HG03460 (cell line): ENCODE data around the gene BNC2.
"Not testable (repeated sequence)": the region's sequence is repeated elsewhere in the genome, so short reads cannot be mapped to it uniquely, and the experiment has no call there.

Experiments used
- ATAC-seq: cut with Tn5 transposase; IDR thresholded peaks from one replicate; pipeline ENCODE4 v1.9.1; 2021; ENCODE audit not compliant: unreplicated experiment

Gene BNC2

DNA sequence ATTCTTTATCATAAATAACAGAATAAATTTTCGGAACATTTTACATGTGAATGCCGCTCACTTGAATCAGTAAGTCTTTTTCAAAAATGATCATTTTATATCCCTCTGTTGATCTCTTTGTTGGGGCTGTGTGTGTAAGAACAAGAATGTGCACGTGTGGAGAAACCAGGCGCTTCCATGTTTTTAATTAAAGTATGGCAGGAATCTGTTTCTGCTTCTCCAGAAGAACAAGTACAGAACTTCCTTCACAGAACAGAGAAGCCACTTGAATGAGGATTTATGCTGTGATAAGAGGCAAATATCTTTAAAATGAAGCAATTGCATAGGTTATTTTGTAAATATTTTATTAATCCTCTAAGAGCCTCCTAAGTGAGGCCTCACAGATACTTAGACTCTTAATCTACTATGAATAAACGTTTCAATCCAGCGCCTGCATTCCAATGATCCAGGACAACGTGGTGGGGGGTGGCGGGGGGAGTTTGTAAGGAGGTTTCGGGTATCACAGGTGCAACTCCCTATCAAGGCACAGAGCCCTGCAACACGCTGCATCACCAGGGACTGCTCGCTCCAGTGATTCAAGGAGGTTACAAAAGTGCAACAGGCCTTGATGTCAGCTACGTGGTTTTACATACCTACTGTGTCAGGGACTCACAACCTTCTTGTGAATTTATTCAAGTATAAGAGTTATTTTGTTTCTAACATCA is 409.2 kb downstream of the BNC2 start:
- no peak for ATAC-seq

DNA sequence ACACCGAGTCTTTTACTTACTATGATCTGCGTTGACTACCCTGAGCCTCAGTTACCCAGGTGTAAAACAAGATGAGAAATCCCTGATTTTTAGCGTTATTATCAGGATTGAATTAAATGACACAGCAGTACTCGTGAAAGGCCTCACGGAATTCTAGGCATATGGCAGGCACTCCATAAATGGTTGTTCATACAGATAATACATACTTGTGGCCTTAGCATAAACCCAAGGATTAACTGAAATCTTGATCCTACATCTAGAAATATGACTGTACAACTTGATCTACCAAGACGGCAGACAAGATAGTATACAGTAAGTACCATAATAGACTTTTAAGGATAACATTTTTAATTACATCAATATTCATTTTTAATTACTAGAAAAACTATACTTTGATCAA is 409.8 kb downstream of the BNC2 start:
- ATAC-seq: no peak

DNA sequence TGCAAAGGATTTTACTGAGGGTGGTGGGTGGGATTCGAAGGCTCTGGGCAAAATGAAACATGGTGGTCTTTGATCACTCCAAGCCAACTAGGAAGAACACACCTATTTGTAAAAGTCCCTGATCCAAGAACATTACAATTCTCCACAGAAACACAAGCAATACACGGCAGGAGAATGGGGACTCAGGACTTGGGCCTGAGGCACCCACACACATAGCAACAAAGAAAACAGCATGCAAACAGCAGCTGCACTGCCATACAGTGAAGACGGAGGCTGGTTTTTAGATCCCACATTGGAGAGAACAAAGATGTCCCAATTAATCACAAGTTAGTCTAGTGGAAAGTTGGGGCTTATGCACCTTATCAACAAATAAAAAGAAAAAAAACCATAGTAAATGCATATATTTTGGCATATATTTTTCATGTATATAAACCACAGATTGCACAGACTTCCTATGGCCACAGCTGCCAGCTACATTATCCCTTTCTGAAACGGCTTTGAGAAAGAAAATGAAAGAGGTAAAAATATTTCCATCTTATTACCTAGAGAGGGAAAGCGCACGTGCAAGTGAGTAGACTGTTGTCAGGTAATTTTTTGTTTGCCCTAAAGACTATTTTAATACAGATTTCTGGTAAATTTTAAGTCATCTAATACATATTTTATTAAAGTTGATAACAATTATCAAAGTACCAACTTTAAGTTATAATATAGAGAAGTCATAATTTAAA is 410.9 kb downstream of the BNC2 start:
- no peak for ATAC-seq

GRCh38 chr9:16458696-16459420 is 411.6 kb downstream of the BNC2 start:
- no peak for ATAC-seq

DNA sequence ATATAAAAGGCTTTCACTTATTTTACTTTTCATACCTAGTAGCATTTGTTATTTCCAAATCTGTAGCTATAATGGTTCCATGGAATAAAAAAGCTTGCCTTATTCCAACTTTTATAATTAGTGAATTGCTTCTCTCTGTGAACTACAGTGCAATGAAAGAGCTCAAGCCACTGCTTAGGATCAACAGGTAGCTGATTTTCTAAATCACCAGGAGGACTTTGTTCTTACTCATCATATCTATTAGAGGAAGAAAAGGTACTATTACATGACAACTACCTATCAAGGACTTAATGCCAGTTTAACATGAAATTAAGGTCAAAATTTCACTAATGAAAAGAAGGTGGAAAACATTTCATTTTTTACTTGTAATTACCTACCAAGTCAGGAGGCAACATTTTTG is 414.6 kb downstream of the BNC2 start:
- no peak for ATAC-seq

DNA sequence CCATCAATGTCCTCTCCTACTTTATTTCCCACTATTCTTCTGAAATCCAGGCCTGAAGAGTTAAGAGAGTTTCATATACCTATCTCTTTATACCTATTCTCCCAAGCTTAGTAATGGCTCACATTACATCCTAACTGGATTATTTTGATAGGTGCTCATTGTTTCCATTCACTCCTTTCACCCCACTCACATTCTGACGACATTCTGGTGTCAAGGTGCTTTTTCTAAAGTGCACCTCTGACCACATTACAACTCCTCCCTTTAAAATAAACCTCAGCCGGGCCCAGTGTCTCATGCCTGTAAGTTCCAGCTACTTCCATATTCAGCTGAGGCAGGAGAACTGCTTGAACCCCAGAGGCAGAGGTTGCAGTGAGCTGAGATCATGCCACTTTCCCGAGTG is 417.1 kb downstream of the BNC2 start:
- no peak for ATAC-seq

GRCh38 chr9:16450578-16450977 is 419.9 kb downstream of the BNC2 start:
- ATAC-seq: no peak

DNA sequence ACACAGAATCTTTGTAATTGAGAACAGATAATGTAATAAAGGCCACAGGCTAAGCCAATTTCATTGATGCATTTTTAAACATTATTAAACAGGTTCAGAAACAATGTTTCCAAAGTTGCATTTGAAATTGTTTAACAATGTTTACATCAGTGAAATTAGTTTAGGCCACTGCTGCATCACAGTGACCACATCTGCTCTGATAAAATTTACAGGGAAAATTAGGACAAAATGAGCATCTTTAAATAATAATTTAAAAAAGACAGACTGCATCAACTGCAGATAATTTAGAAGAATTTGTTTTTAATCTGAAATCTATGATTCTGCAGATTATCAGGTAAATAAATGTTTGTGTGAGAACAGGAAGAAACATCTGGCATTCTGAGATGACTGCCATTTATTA is 420.4 kb downstream of the BNC2 start:
- no peak for ATAC-seq

DNA sequence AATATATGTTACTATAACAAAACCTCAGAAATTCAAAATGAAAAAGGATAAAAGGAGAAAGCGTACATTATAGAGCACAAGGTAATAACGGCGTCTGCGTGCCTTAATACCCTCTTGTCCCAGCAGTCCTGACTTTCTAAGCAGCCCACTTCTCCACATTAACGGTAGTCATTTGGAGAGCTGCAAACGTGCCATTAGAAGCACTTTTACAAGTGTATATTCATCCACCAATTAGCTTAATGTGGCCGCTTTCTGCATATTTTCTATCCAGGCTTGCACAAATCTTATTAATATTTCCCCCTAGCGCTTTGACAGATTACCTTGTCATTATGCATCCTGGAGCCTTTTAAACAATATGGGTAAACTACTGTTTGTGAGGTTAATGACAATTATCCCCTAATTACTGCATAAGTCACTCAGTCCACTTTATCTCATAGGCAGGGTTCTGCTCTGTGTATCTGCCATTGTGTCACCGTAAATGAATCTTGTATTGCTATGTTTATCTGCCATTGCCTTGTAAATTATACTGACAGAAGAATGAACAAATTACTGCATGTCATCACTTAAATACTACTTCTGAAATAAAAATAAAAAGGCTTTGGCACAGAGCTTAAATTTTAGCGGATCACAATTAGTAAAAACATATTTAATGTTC is 421.3 kb downstream of the BNC2 start:
- ATAC-seq: no peak

DNA sequence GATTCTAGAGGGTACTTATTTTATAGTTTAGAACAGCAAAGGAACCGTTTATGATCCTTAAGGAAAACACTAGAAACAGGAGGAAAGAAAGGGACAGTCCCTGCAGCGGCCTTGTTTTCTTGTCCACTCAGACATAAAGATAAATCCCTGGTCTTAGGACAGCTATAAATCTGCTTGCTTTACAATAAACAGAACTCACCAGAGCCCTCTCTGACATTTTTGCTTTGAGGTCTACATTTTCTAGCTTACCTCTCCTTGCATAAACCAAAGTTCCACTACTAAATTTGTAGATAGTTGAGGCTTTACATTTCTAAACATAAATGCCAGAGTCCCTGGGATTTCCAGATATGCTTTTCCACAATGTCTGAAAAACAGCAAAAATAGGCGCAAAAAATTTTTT is 422.5 kb downstream of the BNC2 start:
- ATAC-seq: no peak

- no peak for ATAC-seq
These were observed 423.8 kb downstream of the BNC2 start for GRCh38 chr9:16446636-16447035.

- no peak for ATAC-seq
These were observed 425.1 kb downstream of the BNC2 start for GRCh38 chr9:16445141-16445920.

- ATAC-seq: no peak
These were observed 427.8 kb downstream of the BNC2 start for GRCh38 chr9:16442622-16443021.

GRCh38 chr9:16441791-16442190 is 428.7 kb downstream of the BNC2 start:
- ATAC-seq: no peak

DNA sequence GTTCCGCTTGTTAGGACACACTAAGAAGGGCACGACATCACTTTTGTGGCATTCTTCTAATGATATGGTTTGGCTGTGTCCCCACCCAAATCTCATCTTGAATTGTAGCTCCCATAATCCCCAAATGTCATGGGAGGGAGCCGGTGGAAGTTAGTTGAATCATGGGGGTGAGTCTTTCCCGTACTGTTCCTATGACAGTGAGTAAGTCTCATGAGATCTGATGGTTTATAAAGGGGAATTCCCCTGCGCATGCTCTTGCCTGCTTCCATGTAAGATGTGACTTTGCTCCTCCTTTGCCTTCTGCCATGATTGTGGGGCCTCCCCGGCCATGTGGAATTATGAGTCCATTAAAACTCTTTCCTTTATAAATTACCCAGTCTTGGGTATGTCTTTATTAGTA is 431.6 kb downstream of the BNC2 start:
- ATAC-seq: not testable (repeated sequence)

GRCh38 chr9:16436545-16436944 is 433.9 kb downstream of the BNC2 start:
- no peak for ATAC-seq

GRCh38 chr9:16434526-16434925 is 435.9 kb downstream of the BNC2 start:
- no peak for ATAC-seq

DNA sequence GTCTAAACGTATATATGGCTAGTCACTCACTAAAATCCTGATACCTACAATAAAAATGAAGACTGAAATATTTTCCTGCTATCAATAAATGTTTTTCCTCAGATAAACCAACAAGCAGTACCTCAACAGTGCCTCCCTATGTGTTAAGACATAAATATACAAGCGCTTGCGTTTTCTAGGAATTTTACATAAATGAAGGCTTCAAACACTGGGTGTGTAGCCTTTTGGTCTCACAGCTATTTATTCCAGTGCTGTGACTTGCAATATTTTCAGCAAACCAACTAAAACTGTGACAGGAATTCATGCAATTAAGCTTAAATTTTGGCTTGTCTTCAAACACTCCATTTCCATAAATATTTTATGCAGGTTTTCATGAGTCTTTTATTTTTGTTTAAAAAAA is 437.0 kb downstream of the BNC2 start:
- no peak for ATAC-seq

GRCh38 chr9:16431666-16432392 is 438.6 kb downstream of the BNC2 start:
- ATAC-seq: no peak

- ATAC-seq: no peak
These were observed 440.8 kb downstream of the BNC2 start for GRCh38 chr9:16429671-16430070.
